Neuronal stem cell (in vitro differentiated cells): ENCODE results near the gene METTL23.
A peak's percentile ranks its signal among the peaks of the same experiment; 100 is the strongest.

Experiments used
- DNase-seq: peaks from one replicate; pipeline ENCODE4 v3.0.0-alpha.2; 2013; ENCODE audit warnings: low spot score
- H2AFZ ChIP-seq: one replicate; pipeline ENCODE4 v1.6.1; 2013; ENCODE audit warnings: mild to moderate bottlenecking, low read length, inconsistent platforms
- H2AK5ac ChIP-seq: 2 replicates; pipeline ENCODE4 v1.6.1; 2013; ENCODE audit warnings: low read depth, mild to moderate bottlenecking, inconsistent platforms, low read length, moderate library complexity, mixed read lengths
- H2BK120ac ChIP-seq: 2 replicates; pipeline ENCODE4 v1.6.1; 2013; ENCODE audit warnings: low read depth, mild to moderate bottlenecking, inconsistent platforms, low read length, moderate library complexity, mixed read lengths
- H2BK12ac ChIP-seq: one replicate; pipeline ENCODE4 v1.6.1; 2013; ENCODE audit warnings: low read length, inconsistent platforms
- H2BK15ac ChIP-seq: 2 replicates; pipeline ENCODE4 v1.6.1; 2013; ENCODE audit warnings: mild to moderate bottlenecking, low read length, inconsistent platforms, mixed read lengths
- H2BK5ac ChIP-seq: one replicate; pipeline ENCODE4 v1.6.1; 2013; ENCODE audit warnings: inconsistent platforms, mild to moderate bottlenecking, low read length, moderate library complexity
- H3K14ac ChIP-seq: one replicate; pipeline ENCODE4 v1.6.1; 2013; ENCODE audit warnings: low read length, inconsistent platforms
- H3K18ac ChIP-seq: 2 replicates; pipeline ENCODE4 v1.6.1; 2013; ENCODE audit warnings: low read length, inconsistent platforms
- H3K23ac ChIP-seq: 2 replicates; pipeline ENCODE4 v1.6.1; 2013; ENCODE audit warnings: low read depth, mild to moderate bottlenecking, mixed read lengths, low read length, inconsistent platforms; ENCODE audit not compliant: poor library complexity
- H3K27ac ChIP-seq: replicated peaks from 3 replicates; pipeline ENCODE4 v1.5.1; 2013; ENCODE audit warnings: low read length, inconsistent platforms
- H3K27me3 ChIP-seq, 3 experiments: 2 replicates each; pipeline ENCODE4 v1.6.1; 2013; ENCODE audit warnings: low read length in 3 of 3, mild to moderate bottlenecking in 2 of 3, inconsistent platforms in 1 of 3, low read depth in 1 of 3, mixed read lengths in 1 of 3, moderate library complexity in 1 of 3; ENCODE audit not compliant: control insufficient read depth in 3 of 3, insufficient read depth in 3 of 3
- H3K36me3 ChIP-seq, 2 donors: replicated peaks in 1 of 2; 2 replicates each; pipeline ENCODE4 v1.6.1; 2013; ENCODE audit warnings: low read length in 2 of 2; ENCODE audit not compliant: control insufficient read depth in 2 of 2, insufficient read depth in 2 of 2
- H3K4ac ChIP-seq: 2 replicates; pipeline ENCODE4 v1.6.1; 2013; ENCODE audit warnings: inconsistent platforms, mild to moderate bottlenecking, low read length, moderate library complexity
- H3K4me1 ChIP-seq, 2 donors: 1 replicate in 1 of 2; 2 replicates in 1 of 2; pipeline ENCODE4 v1.6.1; 2013; ENCODE audit warnings: low read length in 2 of 2, low read depth in 1 of 2; ENCODE audit not compliant: control insufficient read depth in 2 of 2, insufficient read depth in 1 of 2
- H3K4me2 ChIP-seq: one replicate; pipeline ENCODE4 v1.6.1; 2013; ENCODE audit warnings: mild to moderate bottlenecking, low read length, inconsistent platforms; ENCODE audit not compliant: insufficient read depth, poor library complexity, severe bottlenecking
- H3K4me3 ChIP-seq, 2 donors: 2 replicates each; pipeline ENCODE4 v1.5.1; 2013; ENCODE audit warnings: low read length in 2 of 2, mild to moderate bottlenecking in 2 of 2, inconsistent platforms in 1 of 2, moderate library complexity in 1 of 2
- H3K79me1 ChIP-seq: one replicate; pipeline ENCODE4 v1.6.1; 2013; ENCODE audit warnings: low read depth, mild to moderate bottlenecking, inconsistent platforms, low read length, moderate library complexity
- H3K9ac ChIP-seq: one replicate; pipeline ENCODE4 v1.6.1; 2013; ENCODE audit warnings: mild to moderate bottlenecking, low read depth, low read length, inconsistent platforms; ENCODE audit not compliant: poor library complexity
- H3K9me3 ChIP-seq, 2 donors: replicated peaks in 1 of 2; 2 replicates each; pipeline versions ENCODE3 to v1.6.1; 2013; ENCODE audit warnings: low read length in 2 of 2, mild to moderate bottlenecking in 2 of 2, inconsistent platforms in 1 of 2, low read depth in 1 of 2, mixed read lengths in 1 of 2, moderate library complexity in 1 of 2; ENCODE audit not compliant: control insufficient read depth in 2 of 2, insufficient read depth in 1 of 2
- H4K8ac ChIP-seq: one replicate; pipeline ENCODE4 v1.6.1; 2013; ENCODE audit warnings: low read depth, mild to moderate bottlenecking, inconsistent platforms, low read length, moderate library complexity
- H4K91ac ChIP-seq: one replicate; pipeline ENCODE4 v1.6.1; 2013; ENCODE audit warnings: low read length, low read depth, mild to moderate bottlenecking, inconsistent platforms; ENCODE audit not compliant: poor library complexity
- WGBS, 2 donors: extraction: QIAGEN DNeasy Blood & Tissue Kit; methylation state at CpG; one replicate each; pipeline ENCODE4 v1.1.7; 2013; ENCODE audit warnings: missing lambda C conversion rate in 2 of 2, mixed read lengths in 1 of 2; ENCODE audit not compliant: insufficient read length in 2 of 2, insufficient replicate concordance in 1 of 2; ENCODE audit errors: extremely low coverage in 2 of 2; 5-methylcytosine and 5-hydroxymethylcytosine counted together

The METTL23 gene

DNA sequence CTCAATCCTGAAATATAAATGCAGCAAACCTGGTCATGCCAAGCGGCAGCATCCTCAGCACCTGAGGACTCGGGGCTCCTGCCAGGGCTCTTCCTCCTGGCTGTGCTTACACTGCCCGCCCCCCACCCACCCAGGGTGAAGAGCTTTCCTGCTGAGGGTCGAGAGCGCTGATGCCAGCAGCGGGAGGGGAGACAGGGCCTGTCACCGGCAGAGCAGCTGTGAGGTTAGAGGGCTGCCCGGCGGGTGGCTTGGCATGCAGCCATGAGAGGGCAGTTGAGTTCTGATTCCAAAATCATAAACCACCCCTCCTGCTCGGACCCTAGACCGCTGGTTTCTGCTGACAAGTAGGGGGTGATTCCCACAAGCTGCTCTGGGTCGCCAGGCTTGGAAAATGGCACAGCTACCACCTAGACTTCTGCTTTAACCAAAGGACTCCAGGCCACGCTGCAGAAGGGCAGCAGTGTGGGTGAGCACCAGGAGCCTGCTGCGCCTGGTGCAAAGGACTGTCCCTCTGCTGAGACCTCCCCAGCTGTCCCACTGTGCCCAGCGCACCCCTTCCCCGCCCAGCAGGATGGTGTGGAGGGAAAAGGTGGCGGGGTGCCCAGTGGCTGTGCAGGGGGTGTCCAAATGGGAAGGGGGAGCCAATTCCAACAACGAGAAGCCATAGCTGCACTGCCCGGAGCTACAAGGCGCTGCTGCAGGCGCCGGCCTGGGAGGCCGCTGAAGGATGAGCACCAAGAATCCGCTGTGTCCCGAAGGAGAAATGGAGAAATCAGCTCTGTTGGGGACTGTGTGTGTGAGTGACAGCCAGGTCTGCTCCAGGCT lies 42.5 kb upstream of the METTL23 start:
- Histone ChIP-seq H3K4me3 (no peak overlapping the region), H2BK5ac (no peak overlapping the region), H3K9ac (peak overlapping the region; percentile 9), H4K91ac (no peak overlapping the region), H3K79me1 (peaks cover 2% of the 10 kb centered on the region), H3K36me3 (peaks cover 2 to 6% of the 10 kb centered on the region in 2 donors), H3K4ac (no peak overlapping the region), H3K4me1 (peaks cover 10 to 19% of the 10 kb centered on the region in 2 donors), H3K27ac (no peak overlapping the region), H2AFZ (no peak overlapping the region), H3K23ac (peak overlapping the region; percentile 1), H3K14ac (no peak overlapping the region), H3K27me3 (no peaks in the 10 kb centered on the region), H4K8ac (no peak overlapping the region), H2BK15ac (no peak overlapping the region), H2BK12ac (no peak overlapping the region), H3K4me2 (no peak overlapping the region), H3K18ac (peak overlapping the region; percentile 24), H2AK5ac (peak overlapping the region; percentile 1), H3K9me3 (no peaks in the 10 kb centered on the region), H2BK120ac (no peak overlapping the region)
- WGBS, 2 donors, result no CpG with 5 or more reads among the region's 25 CpGs
- no peak for DNase-seq

DNA sequence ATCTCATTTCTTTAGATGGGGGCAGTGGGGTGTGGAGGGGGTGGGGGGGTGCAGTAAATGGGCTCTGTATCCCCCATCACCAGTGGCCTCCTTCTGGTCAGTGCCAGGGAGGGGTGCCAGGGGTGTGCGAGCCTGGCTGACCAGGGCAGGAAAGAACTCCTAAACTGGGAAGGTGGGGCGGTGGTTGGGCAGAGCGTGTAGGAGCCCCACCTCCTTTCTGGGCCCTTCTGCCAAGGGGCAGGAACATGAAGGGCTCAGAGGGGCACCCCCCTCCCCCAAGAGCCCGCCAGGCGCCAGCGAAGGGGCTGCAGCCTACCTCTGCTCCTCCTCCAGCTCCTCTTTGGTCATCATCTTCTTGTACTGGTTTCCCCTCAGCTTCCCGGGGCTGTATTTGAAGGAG lies 41.9 kb upstream of the METTL23 start:
- Histone ChIP-seq H3K9me3 (no peaks in the 10 kb centered on the region), H3K27me3 (no peaks in the 10 kb centered on the region)

DNA sequence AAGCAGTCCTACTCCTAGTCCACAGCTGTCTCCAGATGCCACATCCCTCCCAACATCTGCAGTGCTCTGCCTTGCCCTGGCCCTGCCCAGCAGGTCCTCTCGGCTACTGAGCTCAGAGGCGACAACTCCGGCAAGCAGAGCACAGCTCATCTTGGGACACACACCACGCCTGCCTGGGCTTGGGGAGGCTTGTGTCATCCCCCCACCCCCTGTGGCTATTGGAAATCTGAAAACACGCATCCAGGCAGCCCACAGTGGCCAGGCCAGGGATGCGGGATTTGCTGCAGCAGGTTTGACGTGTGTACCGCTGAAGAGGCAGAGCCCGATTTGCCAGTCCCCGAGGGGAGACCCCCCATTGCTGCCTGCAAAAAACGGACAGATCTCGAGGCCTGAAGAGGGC lies 41.3 kb upstream of the METTL23 start:
- no peak overlapping the region for H3K4me3 ChIP-seq
- DNase-seq, result no peak
- H3K79me1 ChIP-seq, result peaks cover 2% of the 10 kb centered on the region
- no peak overlapping the region for H3K4me2 ChIP-seq
- no peak overlapping the region for H2AK5ac ChIP-seq
- H3K23ac ChIP-seq, result no peak overlapping the region
- no peak overlapping the region for H2BK5ac ChIP-seq
- H3K9ac ChIP-seq, result no peak overlapping the region
- peaks cover 2 to 6% of the 10 kb centered on the region in 2 donors for H3K36me3 ChIP-seq
- H4K8ac ChIP-seq, result no peak overlapping the region
- no peaks in the 10 kb centered on the region for H3K27me3 ChIP-seq
- no peak overlapping the region for H3K14ac ChIP-seq
- H3K4ac ChIP-seq, result no peak overlapping the region
- no CpG with 5 or more reads among the region's 12 CpGs for WGBS, 2 donors
- H4K91ac ChIP-seq, result no peak overlapping the region
- no peak overlapping the region for H3K27ac ChIP-seq
- no peak overlapping the region for H2BK120ac ChIP-seq
- no peak overlapping the region for H2AFZ ChIP-seq
- no peak overlapping the region for H3K18ac ChIP-seq
- H2BK15ac ChIP-seq, result no peak overlapping the region
- no peaks in the 10 kb centered on the region for H3K9me3 ChIP-seq
- H3K4me1 ChIP-seq, result peaks cover 10 to 21% of the 10 kb centered on the region in 2 donors
- no peak overlapping the region for H2BK12ac ChIP-seq

More for the DNA sequence above, 41.9 kb upstream of the METTL23 start:
- H2BK12ac ChIP-seq, result no peak overlapping the region
- H3K4ac ChIP-seq, result no peak overlapping the region
- no peak overlapping the region for H2AFZ ChIP-seq
- DNase-seq, result no peak
- no peak overlapping the region for H3K4me2 ChIP-seq
- no peak overlapping the region for H2BK120ac ChIP-seq
- peaks cover 2 to 6% of the 10 kb centered on the region in 2 donors for H3K36me3 ChIP-seq
- H3K9ac ChIP-seq, result no peak overlapping the region
- H3K18ac ChIP-seq, result no peak overlapping the region
- H4K8ac ChIP-seq, result no peak overlapping the region
- no peak overlapping the region for H3K4me3 ChIP-seq
- no peak overlapping the region for H2BK15ac ChIP-seq
- no CpG with 5 or more reads among the region's 7 CpGs for WGBS, 2 donors
- no peak overlapping the region for H3K14ac ChIP-seq
- H3K23ac ChIP-seq, result no peak overlapping the region
- H4K91ac ChIP-seq, result no peak overlapping the region
- no peak overlapping the region for H2BK5ac ChIP-seq
- no peak overlapping the region for H2AK5ac ChIP-seq
- no peak overlapping the region for H3K27ac ChIP-seq
- peaks cover 2% of the 10 kb centered on the region for H3K79me1 ChIP-seq
- H3K4me1 ChIP-seq, result peaks cover 10 to 21% of the 10 kb centered on the region in 2 donors

DNA sequence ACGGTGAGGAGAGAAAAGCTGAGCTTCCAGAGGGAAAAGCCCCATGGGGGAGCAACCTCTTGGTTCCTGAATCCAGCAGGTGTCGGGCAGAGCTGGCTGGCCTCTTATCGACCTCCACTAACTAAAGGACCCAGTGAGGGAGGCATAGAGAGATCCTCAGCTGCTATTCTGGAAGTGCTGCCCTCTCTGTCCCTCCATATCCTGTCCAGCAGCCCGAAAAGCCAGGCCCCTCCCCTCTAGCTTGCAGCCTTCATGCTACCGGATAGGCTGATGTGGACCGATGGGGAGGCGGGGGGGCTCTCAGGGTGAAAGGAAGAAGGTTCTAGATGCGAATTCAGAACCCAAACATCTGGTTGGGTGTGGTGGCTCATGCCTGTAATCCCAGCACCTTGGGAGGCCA lies 40.8 kb upstream of the METTL23 start:
- Histone ChIP-seq H4K8ac (no peak overlapping the region), H2BK120ac (no peak overlapping the region), H3K9ac (no peak overlapping the region), H3K4me3 (no peak overlapping the region), H4K91ac (no peak overlapping the region), H3K36me3 (peaks cover 2 to 6% of the 10 kb centered on the region in 2 donors), H3K4ac (no peak overlapping the region), H2BK15ac (no peak overlapping the region), H3K9me3 (no peaks in the 10 kb centered on the region), H3K4me1 (peaks cover 12 to 21% of the 10 kb centered on the region in 2 donors), H3K27me3 (no peaks in the 10 kb centered on the region), H2BK12ac (no peak overlapping the region), H3K14ac (no peak overlapping the region), H3K79me1 (peaks cover 2% of the 10 kb centered on the region), H3K18ac (no peak overlapping the region), H2AK5ac (no peak overlapping the region), H2BK5ac (no peak overlapping the region), H3K27ac (no peak overlapping the region), H3K23ac (no peak overlapping the region), H2AFZ (no peak overlapping the region), H3K4me2 (no peak overlapping the region)
- no CpG with 5 or more reads among the region's 8 CpGs for WGBS, 2 donors
- DNase-seq, result no peak
